GM18502 (cell line): Measurements from ENCODE around the gene CSF3.
"Not testable (repeated sequence)": the region's sequence is repeated elsewhere in the genome, so short reads cannot be mapped to it uniquely, and the experiment has no call there.

ENCODE experiments used
- ATAC-seq: cut with Tn5 transposase; IDR thresholded peaks from one replicate; pipeline ENCODE4 v1.9.1; 2021; ENCODE audit warnings: mild to moderate bottlenecking; ENCODE audit not compliant: unreplicated experiment, poor library complexity

The CSF3 gene

GRCh38 chr17:39996800-39997199 is 18.4 kb upstream of the CSF3 start:
- ATAC-seq, result no peak

- no peak for ATAC-seq
Measured at GRCh38 chr17:39997543-39997942, 17.7 kb upstream of the CSF3 start.

- ATAC-seq, result no peak
Measured at GRCh38 chr17:39999067-39999466, 16.2 kb upstream of the CSF3 start.

GRCh38 chr17:40000161-40000560 is 15.1 kb upstream of the CSF3 start:
- no peak for ATAC-seq

GRCh38 chr17:40001335-40001734 is 13.9 kb upstream of the CSF3 start:
- ATAC-seq, result not testable (repeated sequence)

GRCh38 chr17:40004072-40004471 is 11.2 kb upstream of the CSF3 start:
- ATAC-seq, result no peak

- ATAC-seq, result no peak
Measured at GRCh38 chr17:40004712-40005111, 10.5 kb upstream of the CSF3 start.

- ATAC-seq, result no peak
Measured at GRCh38 chr17:40005520-40005919, 9.7 kb upstream of the CSF3 start.

- ATAC-seq, result not testable (repeated sequence)
Measured at GRCh38 chr17:40010946-40011500, 4.2 kb upstream of the CSF3 start.

- not testable (repeated sequence) for ATAC-seq
Measured at GRCh38 chr17:40012017-40012647, 3.1 kb upstream of the CSF3 start.

- no peak for ATAC-seq
Measured at GRCh38 chr17:40014375-40014980, 762 bp upstream of the CSF3 start.

- ATAC-seq, result no peak
Measured at GRCh38 chr17:40015998-40016985, 1.1 kb downstream of the CSF3 start.

GRCh38 chr17:40017422-40018080 is 2.3 kb downstream of the CSF3 start:
- no peak for ATAC-seq

GRCh38 chr17:40018211-40019121 is 3.2 kb downstream of the CSF3 start:
- ATAC-seq, result no peak

- ATAC-seq, result no peak
Measured at GRCh38 chr17:40019140-40019991, 4.1 kb downstream of the CSF3 start.

GRCh38 chr17:40020146-40020545 is 4.9 kb downstream of the CSF3 start:
- no peak for ATAC-seq

GRCh38 chr17:40021451-40021971 is 6.3 kb downstream of the CSF3 start:
- ATAC-seq, result no peak

- no peak for ATAC-seq
Measured at GRCh38 chr17:40022497-40022896, 7.3 kb downstream of the CSF3 start.
